HG03066 (cell line): ENCODE data around the gene UGT2B17.
A peak's percentile ranks its signal among the peaks of the same experiment; 100 is the strongest.
"Not testable (repeated sequence)": the region's sequence is repeated elsewhere in the genome, so short reads cannot be mapped to it uniquely, and the experiment has no call there.

Experiments
- ATAC-seq: cut with Tn5 transposase; IDR thresholded peaks from one replicate; pipeline ENCODE4 v1.9.1; 2021; ENCODE audit warnings: low read depth; ENCODE audit not compliant: unreplicated experiment

Gene UGT2B17

DNA sequence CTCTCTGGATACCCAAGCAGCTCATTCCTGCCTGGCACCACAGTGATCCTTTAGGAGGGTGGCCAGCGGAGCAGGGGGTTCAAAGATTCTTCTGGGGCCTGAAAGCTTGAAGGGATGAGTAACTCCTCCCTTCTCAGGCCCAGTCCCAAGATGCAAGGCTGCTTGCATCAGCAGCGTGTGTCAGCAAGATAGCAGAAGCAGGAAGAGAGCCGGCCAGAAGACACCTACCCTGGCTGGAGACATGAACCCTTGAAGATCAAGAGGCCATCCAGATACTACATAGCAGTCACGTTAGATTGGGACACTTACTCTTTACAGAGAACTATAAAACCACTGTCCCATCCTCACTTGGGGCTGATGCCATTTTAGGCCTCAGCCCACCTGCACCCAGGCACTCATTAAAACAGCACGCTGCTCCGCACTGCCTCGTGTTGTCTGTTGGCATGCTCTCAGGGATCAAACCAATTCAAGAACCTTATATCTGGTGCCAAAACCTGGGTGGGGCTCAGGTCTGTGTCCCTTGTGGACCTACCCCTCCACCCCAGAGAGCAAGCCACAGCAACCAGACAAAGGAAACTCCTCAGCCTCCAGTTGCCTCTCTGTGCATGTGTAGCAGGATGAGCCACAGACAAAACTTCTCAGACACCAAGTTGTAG is 6.5 kb downstream of the UGT2B17 start:
- ATAC-seq = peak; percentile 46

DNA sequence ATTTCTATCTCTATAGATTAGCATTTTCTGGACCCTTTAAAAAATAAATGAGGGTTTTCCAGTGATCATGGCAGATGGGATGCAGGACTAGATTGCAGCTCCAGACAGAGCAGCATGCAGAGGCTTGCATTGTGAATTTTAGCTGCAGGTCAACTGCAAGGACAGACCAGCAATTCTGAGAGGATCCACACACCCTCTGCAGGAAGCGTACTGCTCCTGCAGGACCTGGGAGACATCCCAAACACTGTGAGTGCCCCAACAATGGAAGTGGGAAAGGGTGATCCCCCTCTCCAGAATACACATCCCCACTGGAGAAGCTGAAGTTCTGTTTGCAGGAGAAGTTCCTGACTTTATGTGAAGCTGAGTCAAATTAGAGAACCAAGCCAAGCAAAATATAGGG is 7.1 kb downstream of the UGT2B17 start:
- peak; percentile 13 for ATAC-seq

DNA sequence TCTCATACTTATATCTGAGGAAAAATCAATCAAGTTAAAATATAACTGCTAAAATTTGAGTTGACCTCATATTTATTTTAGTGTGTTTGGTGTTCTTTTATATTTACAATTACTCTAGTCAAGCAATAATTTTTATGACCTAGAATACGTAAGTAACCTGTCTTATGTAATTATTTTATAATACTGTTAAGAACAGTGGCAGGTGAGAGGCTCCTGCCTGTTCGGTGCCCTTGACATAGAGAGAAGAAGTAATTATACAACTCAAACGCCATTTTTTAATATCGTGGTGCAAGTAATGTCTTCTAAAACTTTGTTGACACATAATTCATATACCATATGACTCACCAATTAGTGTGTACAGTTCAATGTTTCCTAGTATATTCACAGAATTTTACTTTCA is 7.6 kb downstream of the UGT2B17 start:
- ATAC-seq = not testable (repeated sequence)

DNA sequence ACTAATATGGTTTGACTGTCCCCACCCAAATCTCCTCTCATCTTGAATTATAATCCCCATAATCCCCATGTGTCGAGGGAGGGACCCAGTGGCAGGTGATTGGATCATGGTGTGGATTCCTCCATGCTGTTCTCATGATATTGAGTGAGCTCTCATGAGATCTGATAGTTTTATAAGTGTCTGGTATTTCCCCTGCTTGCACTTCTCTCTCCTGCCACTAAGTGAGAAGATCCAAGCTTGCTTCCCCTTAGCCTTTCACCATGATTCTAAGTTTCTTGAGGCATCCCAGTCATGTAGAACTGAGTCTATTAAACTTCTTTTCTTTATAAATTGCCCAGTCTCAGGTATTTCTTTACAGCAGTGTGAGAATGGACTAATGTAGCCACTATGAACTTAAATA is 9.8 kb downstream of the UGT2B17 start:
- not testable (repeated sequence) for ATAC-seq

DNA sequence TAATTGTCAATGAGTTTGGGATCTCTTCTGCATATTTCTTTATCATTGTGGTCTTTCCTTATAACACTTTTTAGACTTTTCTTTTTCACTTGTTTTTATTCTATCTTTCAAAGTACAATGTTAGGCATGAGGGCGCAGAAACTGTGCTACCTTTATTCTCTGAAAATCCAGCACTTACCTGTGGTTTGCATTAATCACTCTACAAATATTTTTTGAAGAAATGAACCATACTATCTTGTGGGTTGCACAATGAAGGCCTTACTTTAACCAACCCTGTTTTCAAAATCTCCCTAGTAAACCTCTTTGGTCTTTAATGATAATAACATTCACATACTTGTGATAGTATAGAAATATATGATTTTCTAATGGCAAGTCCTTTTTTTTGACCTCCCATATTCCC is 11.0 kb downstream of the UGT2B17 start:
- not testable (repeated sequence) for ATAC-seq

DNA sequence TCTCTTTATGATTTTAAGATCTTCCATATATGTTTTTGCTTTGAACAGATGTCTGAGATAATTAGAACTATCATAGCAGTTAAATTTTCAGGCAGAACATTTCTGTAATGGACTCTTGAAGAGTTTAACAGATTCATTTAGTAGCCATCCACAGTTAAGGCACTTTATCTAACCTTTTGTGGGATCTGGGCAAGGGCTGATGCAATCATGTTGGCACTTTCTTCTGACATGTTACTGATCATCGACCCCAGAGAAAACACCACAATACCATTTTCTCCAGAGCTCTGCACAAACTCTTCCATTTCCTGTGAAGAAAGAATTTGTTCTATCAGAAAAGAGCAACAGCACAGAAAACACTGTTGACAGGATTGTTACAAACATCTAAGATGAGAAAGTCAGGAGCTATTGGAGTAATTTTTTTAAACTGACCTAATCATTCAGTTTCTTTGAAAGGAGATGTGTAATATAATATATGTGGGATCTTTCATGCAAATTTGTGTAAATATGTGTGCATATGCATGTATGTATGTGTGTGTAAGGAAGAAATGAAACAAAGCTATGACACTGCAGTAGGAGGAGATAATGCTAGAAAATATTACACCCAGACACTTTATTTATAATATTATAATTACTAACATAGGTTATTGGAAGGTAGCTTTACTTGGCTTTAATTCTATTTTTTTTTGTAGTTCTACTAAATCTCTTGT is 15.6 kb downstream of the UGT2B17 start:
- ATAC-seq = not testable (repeated sequence)

DNA sequence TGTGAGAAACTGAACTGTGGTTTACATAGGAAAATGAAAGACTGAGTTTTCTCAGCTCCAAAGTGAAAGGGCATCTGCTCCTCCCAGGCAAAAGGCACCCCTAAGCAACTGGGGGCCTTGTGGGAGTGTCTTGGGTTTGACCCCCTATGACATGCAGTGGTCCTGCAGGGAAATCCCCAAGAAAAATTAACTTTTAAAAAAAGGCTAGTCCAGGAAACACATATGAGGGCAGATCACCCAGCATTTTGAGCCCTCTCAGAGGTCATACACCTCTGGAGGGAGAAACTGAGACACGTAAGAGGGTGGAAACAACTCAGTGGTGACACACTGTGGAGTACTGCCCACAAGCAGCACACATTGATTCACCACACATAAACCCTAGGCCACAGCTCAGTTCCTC is 22.3 kb downstream of the UGT2B17 start:
- ATAC-seq = peak; percentile 51

DNA sequence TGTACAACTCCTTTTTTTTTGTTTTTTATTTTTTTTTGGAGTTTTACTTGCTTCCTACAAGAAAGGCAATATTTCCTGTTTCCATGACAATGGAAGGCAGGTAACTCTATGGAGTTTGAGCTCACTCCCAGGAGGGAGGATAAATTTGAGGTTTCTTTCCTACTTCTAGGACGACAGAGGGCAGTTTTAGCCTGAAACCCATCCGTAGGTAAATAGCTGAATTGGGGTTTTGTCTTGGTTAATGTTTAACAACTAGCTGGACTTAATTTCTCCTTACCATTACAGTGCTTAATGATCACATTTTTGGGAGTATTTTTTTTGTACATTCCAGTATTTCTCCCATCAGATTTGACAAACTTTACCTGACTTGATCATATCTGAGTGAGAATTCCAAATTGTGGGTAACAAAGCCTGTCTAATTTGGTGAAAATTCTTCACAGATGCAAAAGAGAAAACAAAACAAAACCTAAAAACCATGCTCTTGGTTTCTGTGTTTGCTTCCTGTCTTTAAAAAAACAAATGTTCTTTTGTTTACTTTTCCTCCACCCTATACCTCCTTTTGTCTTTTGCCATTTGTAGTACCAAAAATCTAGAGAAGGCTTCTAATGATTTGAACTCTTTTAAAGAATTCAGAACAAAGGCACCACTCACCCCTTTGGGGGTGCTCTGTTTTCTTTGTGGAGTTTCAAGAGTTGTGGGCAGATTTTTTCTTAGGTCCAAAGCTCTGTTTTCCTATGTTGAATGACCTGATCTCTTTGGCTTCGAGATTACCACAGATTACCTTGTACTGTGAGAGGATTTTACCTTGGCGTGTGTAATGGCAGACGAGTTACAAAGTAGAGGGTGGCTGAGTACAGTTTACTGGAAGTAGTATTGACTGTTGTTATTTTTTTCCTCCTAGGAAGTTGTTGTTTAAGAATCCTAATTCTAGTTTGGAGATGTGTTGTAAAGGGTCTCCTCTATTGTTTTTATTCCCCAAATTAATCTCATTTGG is 23.0 kb downstream of the UGT2B17 start:
- peak; percentile 63 for ATAC-seq

DNA sequence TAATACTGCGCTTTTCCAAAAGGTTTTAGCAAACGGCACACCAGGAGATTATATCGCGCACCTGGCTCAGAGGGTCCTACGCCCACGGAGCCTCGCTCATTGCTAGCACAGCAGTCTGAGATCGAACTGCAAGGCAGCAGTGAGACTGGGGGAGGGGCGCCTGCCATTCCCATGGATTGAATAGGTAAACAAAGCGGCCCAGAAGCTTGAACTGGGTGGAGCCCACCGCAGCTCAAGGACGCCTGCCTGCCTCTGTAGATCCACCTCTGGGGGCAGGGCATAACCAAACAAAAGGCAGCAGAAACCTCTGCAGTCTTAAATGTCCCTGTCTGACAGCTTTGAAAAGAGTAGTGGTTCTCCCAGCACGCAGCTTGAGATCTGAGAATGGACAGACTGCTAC is 33.4 kb downstream of the UGT2B17 start:
- not testable (repeated sequence) for ATAC-seq

DNA sequence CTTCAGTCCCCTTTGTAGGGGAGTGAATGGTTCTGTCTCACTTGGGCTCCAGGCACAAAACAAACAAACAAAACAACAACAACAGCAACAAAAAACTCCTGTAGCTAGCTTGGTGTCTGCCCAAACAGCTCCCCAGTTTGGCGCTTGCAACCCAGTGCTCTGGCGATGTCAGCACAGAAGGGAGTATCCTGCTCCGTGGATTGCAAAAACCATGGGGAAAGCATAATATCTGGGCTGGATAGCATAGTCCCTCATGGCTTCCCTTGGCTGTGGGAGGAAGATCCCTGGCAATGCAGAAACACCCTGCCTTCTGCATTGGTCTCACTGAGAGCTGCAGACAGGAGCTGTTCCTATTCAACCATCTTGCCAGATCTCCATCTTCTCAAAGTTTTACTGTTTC is 39.7 kb downstream of the UGT2B17 start:
- ATAC-seq = no peak

DNA sequence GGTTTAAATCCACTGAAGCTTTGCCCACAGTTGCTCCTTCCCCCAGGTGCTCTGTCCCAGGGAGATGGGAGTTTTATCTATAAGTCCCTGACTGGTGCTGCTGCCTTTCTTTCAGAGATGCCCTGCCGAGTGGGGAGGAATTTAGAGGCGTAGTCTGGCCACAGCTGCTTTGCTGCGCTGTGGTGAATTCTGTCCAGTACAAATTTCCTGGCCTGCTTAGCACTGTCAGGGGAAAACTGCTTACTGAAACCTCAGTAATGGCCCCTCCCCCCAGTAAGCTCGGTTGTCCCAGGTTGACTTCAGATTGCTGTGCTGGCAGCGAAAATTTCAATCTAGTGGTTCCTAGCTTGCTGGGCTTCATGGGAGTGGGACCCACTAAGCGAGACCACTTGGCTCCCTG is 40.1 kb downstream of the UGT2B17 start:
- ATAC-seq = no peak

DNA sequence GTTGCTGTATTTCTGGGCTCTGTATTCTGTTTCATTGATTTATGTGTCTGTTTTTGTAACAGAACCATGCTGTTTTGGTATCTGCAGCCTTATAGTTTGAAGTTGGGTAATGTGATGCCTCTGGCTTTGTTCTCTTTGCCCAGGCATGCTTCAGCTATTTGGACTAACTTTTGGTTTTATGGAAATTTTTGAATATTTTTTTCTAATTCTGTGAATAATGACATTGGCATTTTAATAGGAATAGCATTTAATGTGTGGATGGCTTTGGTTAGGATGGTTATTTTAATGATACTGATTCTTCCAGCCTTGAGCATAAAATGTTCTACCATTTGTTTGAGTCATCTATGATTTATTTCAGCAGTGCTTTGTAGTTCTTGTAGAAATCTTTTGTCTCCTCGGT is 53.9 kb downstream of the UGT2B17 start:
- not testable (repeated sequence) for ATAC-seq

DNA sequence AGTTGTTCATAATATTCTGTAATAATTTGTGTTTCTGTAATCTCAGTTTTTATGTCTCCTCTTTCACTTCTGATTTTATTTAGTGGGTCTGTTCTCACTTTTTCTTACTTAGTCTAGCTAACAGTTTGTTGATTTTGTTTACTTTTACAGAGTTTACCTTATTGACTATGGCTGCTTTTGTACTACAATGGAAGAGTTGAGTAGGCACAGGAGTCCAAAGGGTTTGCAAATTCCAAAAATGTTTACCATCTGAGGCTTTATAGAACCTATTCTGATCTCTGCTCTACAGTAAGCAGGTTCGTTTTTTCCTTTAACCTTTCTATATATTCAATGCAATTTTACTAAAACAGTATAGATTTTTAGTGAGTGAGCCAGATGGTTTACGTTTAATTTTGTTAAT is 55.1 kb downstream of the UGT2B17 start:
- ATAC-seq = no peak

DNA sequence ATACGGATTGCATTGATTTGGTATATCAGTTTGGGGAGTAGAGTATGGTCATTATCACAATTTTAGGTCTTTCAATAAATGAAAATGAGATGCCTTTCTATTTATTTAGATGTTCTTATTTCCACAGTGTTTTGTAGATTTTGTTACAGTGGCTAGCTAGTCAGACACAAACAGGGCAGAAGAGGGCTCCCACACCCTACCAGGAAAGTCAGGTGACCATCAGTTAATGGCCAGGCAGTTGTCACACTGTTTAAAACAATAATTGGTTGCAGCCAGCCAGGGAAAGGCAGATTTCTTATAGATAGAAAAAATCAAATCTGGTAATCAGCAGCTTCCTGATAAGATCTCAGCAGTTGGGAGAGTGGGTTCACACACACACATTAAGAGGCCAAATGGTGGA is 57.2 kb downstream of the UGT2B17 start:
- no peak for ATAC-seq

DNA sequence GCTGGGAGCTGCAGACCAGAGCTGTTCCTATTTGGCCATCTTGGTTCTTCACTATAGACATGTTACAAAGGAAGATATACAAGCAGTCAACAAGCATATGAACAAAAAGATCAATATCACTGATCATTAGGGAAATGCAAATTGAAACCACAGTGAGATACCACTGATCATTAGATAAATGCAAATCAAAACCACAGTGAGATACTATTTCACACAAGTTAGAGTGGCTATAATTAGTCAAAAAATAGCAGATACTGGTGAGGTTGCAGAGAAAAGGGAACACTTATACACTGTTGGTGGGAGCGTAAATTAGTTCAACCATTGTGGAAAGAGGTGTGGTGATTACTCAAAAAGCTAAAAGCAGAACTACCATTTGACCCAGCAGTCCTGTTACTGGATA is 70.7 kb downstream of the UGT2B17 start:
- ATAC-seq = not testable (repeated sequence)

DNA sequence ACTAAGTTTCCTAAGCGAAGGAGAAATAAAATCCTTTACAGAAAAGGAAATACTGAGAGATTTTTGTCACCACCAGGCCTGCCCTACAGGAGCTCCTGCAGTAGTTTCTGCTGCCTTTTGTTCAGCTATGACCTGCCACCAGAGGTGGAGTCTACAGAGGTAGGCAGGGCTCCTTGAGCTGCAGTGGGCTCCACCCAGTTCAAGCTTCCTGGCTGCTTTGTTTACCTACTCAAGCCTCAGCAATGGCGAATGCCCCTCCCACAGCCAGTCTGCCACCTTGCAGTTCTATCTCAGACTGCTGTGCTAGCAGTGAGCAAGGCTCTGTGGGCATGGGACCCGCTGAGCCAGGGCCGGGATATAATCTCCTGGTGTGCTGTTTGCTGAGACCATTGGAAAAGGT is 71.3 kb downstream of the UGT2B17 start:
- not testable (repeated sequence) for ATAC-seq

DNA sequence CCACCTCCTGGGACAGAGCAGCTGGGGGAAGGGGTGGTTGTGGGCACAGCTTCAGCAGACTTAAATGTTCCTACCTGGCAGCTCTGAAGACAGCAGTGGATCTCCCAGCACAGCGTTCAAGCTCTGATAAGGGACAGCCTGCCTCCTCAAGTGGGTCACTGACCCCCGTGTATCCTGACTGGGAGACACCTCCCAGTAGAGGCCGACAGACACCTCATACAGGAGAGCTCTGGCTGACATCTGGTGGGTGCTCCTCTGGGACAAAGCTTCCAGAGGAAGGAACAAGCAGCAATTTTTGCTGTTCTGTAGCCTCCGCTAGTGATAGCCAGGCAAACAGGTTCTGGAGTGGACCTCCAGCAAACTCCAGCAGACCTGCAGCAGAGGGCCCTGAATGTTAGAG is 72.7 kb downstream of the UGT2B17 start:
- ATAC-seq = not testable (repeated sequence)

DNA sequence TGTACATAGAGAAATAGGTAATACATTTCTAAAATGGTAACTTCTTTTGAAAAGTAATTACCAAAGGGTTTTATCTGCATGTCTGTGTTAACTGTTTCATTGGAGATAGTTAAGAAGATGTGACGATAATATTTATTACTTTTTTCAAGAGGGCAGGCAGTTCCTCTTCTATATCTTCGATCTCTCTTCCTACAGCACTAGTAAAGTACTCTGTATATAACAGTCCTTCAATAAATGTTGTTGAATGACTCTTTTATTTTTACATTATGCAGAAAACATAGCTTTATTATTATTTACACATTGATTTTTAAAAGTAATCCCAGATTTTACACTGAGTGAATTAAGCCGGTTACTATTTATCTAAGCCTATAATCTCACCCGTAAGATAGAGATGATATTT is 77.1 kb downstream of the UGT2B17 start:
- no peak for ATAC-seq

DNA sequence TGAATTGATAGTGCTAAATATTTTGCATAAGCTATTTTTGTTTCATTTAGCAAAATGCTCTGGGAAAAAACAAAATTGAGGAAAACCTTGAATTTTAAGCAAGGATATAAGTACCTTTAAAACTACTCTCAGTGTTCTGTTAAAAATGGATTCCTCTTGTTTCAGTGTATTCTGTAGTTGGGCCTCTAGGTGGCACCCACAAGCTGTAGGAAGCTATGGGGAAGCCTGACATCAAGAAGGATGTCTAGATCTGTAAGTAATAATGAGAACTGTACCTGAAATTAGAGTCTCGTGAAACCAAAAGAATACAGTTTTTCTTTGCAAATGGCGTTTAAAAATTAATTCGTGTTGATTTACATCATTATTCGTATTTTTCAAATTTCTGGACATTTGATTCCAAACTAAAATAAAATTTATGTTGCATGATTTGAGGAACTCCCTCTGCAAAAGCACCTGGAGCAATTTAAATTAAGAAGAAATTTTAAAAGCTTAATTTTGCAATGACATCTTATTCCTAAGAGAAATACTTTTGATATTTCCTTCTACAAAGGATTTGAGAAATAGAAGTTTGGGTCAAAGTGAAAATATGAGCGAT is 77.6 kb downstream of the UGT2B17 start:
- ATAC-seq = peak; percentile 92

DNA sequence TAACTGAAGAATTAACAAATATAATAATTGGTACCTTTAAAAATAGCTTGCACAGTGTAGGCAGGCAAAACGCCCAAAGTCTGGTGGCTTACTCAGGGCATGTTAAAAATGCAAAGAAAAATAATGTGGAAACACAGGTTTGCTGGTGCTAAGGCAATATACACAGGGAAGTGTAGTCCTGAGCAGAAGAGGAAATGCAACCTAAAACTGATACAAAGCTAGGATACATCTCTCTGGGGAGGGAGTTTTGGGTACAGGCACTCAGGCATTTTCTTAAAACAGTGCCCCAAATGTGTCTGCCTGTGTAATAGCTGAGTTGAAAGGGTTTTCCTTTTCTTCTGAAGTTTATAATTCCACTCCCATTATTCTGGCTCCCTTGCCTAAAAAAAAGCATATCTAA is 81.4 kb downstream of the UGT2B17 start:
- no peak for ATAC-seq
